NCI-H1930 (cell line): ENCODE data around the gene NSUN7.
A peak's percentile ranks its signal among the peaks of the same experiment; 100 is the strongest.
"Not testable (repeated sequence)": the region's sequence is repeated elsewhere in the genome, so short reads cannot be mapped to it uniquely, and the experiment has no call there.

Source experiments
- DNase-seq, 2 experiments: peaks; one replicate each; lab custom pipeline; 2025; lab: John Stamatoyannopoulos, UW

NSUN7 gene

GRCh38 chr4:40749717-40750460 is at the start of gene NSUN7:
TSS of gene NSUN7 (plus strand) at chr4:40749955. CDS start at chr4:40750694, 739 bp downstream.
- DNase-seq: peak; percentile 51 to 80

DNA sequence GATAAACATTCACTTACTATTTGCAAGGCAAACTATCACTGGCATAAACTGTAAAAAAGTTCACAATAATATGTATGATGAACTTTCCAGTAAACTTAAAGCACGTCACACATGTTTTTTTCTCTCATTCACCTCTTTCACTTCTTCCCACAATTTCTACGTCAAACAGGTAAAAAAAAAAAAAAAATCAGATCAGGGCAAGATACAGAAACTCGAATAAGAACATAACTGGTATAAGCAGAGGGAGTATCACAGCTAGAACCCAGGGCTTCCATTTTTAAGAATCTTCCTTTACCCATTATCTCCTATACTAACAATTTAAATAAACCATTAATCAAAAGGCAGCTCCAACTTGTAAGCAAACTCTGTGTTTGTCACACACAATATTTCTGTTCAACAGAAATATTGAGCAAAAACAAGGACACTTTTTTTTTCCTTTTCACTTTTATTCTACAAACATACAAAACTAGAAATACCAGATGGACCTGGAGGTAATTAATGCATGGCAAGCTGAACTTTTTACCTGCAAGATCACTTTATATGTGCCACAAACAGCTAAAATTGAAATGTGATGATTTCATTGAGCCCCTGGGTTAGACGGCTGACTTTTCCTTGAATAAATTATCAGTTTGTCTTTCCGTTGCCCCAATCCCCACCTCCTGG is 47.5 kb upstream of the NSUN7 start:
- no peak for DNase-seq

GRCh38 chr4:40702800-40703151 is 47.0 kb upstream of the NSUN7 start:
- no peak for DNase-seq

GRCh38 chr4:40704073-40704472 is 45.7 kb upstream of the NSUN7 start:
- no peak for DNase-seq

DNA sequence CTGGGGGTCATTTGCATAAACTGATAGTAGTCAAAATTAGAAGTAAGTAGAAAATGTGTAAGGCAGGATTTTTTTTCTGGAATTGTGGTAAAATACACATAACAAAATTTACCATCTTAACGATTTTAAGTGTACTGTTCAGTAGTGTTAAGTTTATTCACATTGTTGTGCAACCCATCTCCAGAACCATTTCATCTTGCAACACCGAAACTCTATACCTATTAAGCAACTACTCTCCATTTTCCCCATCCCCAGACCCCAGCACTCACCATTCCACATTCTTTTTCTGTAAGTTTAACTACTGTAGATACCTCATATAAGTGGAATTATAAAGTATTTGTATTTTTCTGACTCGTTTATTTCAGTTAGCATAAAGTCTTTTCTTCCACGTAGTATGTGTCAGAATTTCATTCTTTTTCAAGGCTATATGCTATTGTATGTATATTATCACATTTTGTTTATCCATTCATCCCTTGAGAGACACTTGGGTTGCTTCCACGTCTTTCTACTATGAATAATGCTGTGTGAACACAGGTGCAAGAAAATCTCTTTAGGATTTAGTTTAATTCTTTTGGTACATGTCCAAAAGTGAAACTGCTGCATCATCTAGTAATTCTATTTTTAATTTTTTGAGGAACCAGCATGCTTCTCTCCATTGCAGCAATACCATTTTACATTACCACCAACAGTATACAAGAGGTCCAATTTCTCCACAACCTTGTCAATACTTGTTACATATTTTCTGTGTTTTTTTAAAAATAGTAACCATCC is 39.1 kb upstream of the NSUN7 start:
- no peak for DNase-seq

GRCh38 chr4:40713001-40713400 is 36.8 kb upstream of the NSUN7 start:
- DNase-seq: not testable (repeated sequence)

- no peak for DNase-seq
These were observed 36.0 kb upstream of the NSUN7 start for GRCh38 chr4:40713798-40714197.

GRCh38 chr4:40718586-40718985 is 31.2 kb upstream of the NSUN7 start:
- DNase-seq: no peak

GRCh38 chr4:40719008-40719623 is 30.6 kb upstream of the NSUN7 start:
- DNase-seq: peak in 1 of 2 experiments; percentile 27

GRCh38 chr4:40720351-40720750 is 29.4 kb upstream of the NSUN7 start:
- no peak for DNase-seq

- no peak for DNase-seq
These were observed 28.8 kb upstream of the NSUN7 start for GRCh38 chr4:40720916-40721315.

DNA sequence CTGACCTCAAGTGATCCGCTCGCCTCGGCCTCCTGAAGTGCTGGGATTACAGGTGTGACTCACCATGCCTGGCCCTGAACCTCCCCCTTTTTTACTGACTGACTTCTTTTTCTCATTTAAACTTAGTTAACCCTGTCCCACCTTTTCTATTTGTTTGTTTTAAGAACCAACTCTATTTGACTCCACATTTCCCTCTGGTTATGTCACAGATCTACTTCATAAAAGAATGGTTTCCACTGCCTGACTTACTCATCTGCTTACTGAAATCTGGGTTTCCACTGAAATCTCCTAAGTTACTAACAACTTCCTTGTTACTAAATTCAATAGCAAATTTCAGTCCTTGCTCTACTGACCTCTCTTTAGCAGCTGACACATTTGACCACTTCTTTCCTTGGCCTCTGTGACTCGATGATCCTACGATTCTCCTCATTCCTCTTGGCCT is 28.0 kb upstream of the NSUN7 start:
- DNase-seq: no peak

DNA sequence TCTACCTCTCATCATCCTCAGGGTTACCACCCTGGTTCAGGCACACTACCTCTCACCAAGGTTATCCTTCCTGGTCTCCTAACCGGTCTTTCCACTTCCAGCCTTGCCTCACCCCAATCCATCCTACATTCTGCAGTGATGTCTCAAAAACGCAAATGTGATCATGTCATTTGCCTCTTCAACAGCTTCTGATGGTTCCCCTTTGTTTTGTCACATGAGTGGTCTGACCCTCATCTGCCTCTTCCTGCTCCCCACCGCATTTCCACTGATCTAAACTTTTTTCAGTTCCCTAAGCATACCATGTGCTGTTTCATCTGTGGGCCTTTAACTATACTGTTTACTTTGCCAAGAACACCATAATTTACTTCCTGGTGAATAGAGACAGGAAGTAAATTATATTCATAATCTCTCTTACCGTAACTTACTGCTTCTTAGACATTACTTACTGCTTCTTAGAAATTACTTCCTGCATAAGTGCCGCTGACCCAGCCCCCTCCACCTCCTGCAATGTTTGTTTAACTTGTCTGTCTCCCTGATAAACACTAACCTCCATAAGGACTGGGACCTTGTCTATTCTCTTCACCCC is 27.1 kb upstream of the NSUN7 start:
- DNase-seq: no peak

DNA sequence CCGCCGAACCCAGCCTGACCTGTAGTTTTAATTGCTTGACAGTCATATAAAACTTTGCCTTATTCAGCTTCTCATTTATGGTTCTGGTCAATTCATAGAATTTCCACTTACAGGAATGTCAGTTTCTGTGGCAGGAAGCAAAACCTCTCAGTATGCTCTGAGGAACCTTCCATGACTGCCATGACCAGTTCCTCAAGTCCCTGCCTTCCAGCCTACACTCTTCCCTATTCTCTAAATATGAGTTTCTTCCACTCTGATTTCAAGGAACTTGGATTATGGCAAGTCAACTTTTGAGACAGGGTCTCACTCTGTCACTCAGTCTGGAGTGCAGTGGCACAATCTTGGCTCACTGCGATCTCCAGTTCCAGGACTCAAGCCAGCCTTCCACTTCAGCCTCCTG is 26.0 kb upstream of the NSUN7 start:
- no peak for DNase-seq

- no peak for DNase-seq
These were observed 21.4 kb upstream of the NSUN7 start for GRCh38 chr4:40728333-40728732.

DNA sequence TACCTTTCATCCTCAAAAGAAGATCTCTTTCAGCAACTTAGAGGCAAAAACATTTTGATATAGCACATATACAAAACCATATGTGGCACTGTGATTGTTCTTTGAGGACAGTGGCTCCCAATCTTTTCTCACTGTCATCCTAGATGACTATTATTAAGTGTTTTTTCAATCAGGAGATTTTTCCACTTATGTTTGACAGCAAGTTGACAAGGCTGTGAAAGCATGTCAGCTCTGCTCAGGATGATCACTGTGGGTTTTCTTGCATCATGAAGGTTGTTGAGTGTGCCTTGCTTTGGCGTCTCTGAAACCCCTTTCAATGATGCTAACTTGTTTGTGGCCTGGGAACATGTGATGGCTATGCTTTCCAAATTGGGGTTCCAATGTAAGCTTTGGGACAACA is 20.2 kb upstream of the NSUN7 start:
- DNase-seq: no peak

DNA sequence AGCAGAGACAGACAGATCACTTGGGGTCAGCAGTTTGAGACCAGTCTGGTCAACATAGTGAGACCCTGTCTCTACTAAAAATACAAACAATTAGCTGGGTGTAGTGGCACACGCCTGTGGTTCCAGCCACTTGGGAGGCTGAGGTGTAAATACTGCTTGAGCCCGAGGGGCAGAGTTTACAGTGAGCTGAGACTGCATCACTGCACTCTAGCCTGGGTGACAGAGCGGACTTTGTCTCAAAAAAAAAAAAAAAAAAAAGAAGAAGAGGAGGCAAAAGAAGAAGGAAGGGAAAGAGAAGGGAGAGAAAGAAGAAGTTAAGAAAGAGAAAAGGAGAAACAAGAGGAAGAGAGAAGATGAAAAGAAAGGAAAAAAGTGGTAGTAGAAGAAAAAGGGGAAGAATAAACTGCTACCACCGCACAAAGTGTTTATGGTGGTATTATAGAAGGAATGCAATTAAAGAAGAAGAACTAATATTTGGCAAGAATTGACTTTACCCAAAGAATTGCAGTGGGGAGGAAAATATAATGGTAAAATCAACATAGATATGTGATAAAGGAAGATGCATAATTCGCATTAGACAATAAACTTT is 19.6 kb upstream of the NSUN7 start:
- DNase-seq: no peak

GRCh38 chr4:40731361-40731760 is 18.4 kb upstream of the NSUN7 start:
- no peak for DNase-seq

- DNase-seq: no peak
These were observed 17.9 kb upstream of the NSUN7 start for GRCh38 chr4:40731792-40732245.

- no peak for DNase-seq
These were observed 16.0 kb upstream of the NSUN7 start for GRCh38 chr4:40733752-40734151.

DNA sequence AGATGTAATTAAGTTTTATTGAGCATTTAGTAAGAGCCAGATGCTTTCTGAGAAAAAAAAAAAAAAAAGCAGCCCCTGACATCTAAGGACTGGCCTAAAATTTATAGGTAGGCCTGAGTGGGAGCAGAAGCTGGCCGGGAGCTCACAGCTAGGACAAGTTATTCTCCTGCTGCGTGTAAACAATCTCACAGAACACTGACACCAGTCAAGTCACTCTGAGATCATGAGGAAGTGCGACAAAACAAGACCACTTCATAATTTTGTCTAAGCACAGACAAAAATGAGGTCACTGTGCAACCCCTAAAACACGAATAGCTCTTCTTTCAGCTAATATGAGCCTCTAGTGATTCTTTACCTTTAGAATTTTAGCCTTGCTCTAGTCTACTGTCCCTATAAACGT is 15.3 kb upstream of the NSUN7 start:
- no peak for DNase-seq

GRCh38 chr4:40736910-40737309 is 12.8 kb upstream of the NSUN7 start:
- DNase-seq: no peak
